ENCODE data around the gene DUOXA1. TPM values are rescaled to one million over a fixed set of nuclear protein-coding genes. Genes with fewer than 3 reads are reported as not detected.
A peak's percentile ranks its signal among the peaks of the same experiment; 100 is the strongest.
"Not testable (repeated sequence)": the region's sequence is repeated elsewhere in the genome, so short reads cannot be mapped to it uniquely, and the experiment has no call there.

Gene DUOXA1
- total and polyA plus RNA-seq, 5 donors: 0.72 to 2.1 (median 1.3) TPM

- 22% methylated on average over 64 of the region's 71 CpGs for WGBS
- no peaks in the 10 kb centered on the region for H3K27me3 ChIP-seq (ENCODE audit: control insufficient read depth, insufficient read depth)
- H3K4me1 ChIP-seq (ENCODE audit: control insufficient read depth, insufficient read depth, low read length): no peaks in the 10 kb centered on the region
- no peak for ATAC-seq
- DNase-seq: peak in 1 of 3 donors; percentile 47
- no peak overlapping the region for H3K4me3 ChIP-seq (ENCODE audit: low read length)
- H3K9me3 ChIP-seq (ENCODE audit: control insufficient read depth, low read length): no peaks in the 10 kb centered on the region
- intact Hi-C loops (cut with DNase I): loop anchor here in 2 of 4 donors (10.0 kb wide), 2 partner anchors 77 to 137 kb away; no protein-coding TSS in a partner anchor
- no peak overlapping the region for H3K27ac ChIP-seq (ENCODE audit: low read length)
These were observed 18.1 kb downstream of the DUOXA1 start for GRCh38 chr15:45111390-45112142.

DNA sequence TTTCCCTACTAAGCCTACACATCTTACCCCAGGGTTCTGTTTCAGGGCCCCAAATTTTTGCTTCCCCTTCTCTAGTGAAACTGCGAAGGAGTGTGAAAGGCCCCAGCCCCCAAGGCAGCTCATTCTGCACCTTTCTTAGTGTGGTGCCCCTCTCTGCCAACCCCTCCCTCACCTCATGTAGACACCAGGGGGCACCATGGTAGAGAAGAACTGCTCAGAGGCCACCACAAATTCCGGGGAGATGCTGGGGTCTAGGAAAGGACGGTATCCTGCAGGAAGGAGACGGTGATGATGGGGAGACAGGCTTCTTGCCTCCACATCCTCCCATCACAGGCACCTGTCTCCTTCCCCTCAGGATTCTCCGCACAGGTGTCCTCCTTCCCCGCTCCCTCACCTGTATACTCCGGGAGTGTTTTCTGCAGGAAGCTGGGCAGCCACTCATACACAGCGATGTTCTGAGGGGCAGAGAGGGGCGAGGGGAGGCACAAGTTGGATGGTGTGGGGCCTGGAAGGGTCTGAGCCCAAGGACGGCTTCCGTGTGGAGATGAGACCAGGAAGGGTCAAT lies 19.3 kb downstream of the DUOXA1 start:
- H3K9me3 ChIP-seq (ENCODE audit: control insufficient read depth, low read length): no peaks in the 10 kb centered on the region
- intact Hi-C loops (cut with DNase I): loop anchor here in 2 of 4 donors (10.0 kb wide), 2 partner anchors 76 to 136 kb away; no protein-coding TSS in a partner anchor
- no peak overlapping the region for H3K27ac ChIP-seq (ENCODE audit: low read length)
- H3K4me3 ChIP-seq (ENCODE audit: low read length): no peak overlapping the region
- H3K4me1 ChIP-seq (ENCODE audit: control insufficient read depth, insufficient read depth, low read length): no peaks in the 10 kb centered on the region
- ATAC-seq: no peak
- WGBS: 51% methylated on average over 11 of the region's 11 CpGs
- no peaks in the 10 kb centered on the region for H3K27me3 ChIP-seq (ENCODE audit: control insufficient read depth, insufficient read depth)
- DNase-seq: peak in 1 of 3 donors; percentile 6

DNA sequence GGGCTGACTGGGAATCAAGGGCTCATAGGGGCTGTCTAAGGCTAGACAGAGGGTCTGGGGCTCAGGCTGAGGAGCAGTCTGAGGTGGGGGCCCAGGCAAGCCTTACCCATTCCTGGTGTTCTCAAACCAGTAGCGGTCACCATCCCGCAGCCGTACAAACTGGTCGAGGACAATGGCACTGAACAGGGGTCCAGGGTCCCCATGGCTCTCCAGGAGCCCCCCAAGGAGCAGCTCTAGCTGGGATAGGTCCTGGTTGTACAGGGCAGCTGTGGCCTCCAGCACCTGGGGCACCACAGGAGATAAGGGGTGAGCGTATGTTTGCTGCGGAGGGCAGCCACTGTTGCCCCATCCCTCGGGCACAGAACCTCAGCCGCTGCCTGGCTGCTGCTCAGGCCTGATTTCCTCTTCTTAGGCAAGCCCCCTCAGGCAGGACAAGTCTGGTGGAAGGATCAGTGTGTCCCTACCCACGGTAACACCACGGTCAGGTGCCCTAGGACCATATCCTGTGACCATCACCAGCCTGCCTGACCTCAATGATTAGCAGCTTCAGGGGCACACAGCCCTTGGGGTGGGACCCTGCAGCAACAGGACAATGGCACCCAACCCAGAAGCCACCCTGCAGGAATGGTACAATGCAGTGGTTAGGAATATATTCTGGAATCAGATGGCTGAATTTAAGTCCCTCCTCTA lies 21.6 kb downstream of the DUOXA1 start:
- 92% methylated on average over 10 of the region's 10 CpGs for WGBS
- no peaks in the 10 kb centered on the region for H3K9me3 ChIP-seq (ENCODE audit: control insufficient read depth, low read length)
- H3K27ac ChIP-seq (ENCODE audit: low read length): no peak overlapping the region
- no peak overlapping the region for H3K4me3 ChIP-seq (ENCODE audit: low read length)
- ATAC-seq (no peak), DNase-seq (no peak)
- intact Hi-C loops (cut with DNase I): no loop called here
- H3K27me3 ChIP-seq (ENCODE audit: control insufficient read depth, insufficient read depth): no peaks in the 10 kb centered on the region
- H3K4me1 ChIP-seq (ENCODE audit: control insufficient read depth, insufficient read depth, low read length): no peaks in the 10 kb centered on the region

DNA sequence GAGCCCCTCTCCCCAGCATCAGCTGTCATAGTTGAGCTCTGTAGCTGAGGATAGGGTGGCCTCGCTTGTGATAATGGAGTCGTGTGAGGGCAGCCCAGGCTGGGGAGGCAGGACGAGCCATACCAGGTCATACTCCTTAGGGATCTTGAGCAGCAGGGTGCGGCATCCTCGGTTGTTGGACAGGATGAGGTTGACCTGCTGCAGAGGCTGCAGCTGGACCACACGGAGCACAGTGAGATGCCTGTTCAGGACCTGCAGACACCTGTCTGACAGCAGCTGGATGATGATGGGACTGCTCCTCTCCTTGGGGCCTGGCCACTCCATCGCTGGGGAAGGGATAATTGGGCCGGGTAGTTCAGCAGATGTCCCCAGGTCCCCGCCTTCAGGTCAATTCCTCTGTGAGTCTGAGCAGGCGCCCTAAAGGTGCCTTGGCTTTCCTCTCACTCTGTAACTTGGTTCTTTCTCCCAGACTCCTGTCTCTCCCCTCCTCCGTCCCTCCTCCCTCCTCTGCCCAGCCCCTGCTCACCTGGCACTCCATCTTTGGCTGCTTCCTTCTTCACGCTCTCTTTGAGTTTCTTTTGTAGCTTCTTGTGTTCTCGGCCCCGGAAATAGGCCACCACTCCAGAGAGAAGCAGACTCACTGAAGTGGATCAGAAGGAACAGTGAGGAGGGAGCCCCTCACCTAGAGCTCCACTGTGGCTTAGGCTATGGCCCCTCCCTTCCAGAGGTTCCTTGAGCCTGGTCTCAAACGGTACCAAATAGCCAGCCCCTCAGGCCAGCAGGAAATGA lies 23.5 kb downstream of the DUOXA1 start:
- H3K27me3 ChIP-seq (ENCODE audit: control insufficient read depth, insufficient read depth): no peaks in the 10 kb centered on the region
- ATAC-seq (no peak), DNase-seq (no peak)
- H3K27ac ChIP-seq (ENCODE audit: low read length): no peak overlapping the region
- intact Hi-C loops (cut with DNase I): no loop called here
- H3K4me3 ChIP-seq (ENCODE audit: low read length): no peak overlapping the region
- no peaks in the 10 kb centered on the region for H3K4me1 ChIP-seq (ENCODE audit: control insufficient read depth, insufficient read depth, low read length)
- H3K9me3 ChIP-seq (ENCODE audit: control insufficient read depth, low read length): no peaks in the 10 kb centered on the region
- WGBS: 74% methylated on average over 15 of the region's 15 CpGs

DNA sequence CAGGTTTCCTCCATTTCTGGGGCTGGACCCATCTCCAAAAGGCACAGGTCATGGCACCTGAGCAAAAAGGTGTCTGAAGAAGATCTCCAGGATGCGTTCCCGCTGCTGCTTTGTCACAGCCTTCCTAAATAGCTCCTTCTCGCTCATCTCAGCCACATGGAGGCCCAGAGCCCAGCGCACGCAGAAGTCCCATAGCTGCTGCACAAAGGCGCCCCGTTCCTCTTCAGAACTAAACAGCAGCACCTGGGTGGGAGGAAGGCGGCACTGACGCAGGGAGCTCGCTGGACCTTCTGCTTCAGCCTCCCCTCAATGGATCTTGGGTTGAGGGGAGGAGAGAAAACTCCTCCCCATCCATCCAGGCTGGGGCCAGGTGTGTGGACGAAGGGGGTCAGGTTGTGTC lies 24.1 kb downstream of the DUOXA1 start:
- no peak for ATAC-seq
- H3K4me3 ChIP-seq (ENCODE audit: low read length): no peak overlapping the region
- no peaks in the 10 kb centered on the region for H3K27me3 ChIP-seq (ENCODE audit: control insufficient read depth, insufficient read depth)
- DNase-seq: no peak
- 89% methylated on average over 11 of the region's 11 CpGs for WGBS
- H3K9me3 ChIP-seq (ENCODE audit: control insufficient read depth, low read length): no peaks in the 10 kb centered on the region
- no peak overlapping the region for H3K27ac ChIP-seq (ENCODE audit: low read length)
- intact Hi-C loops (cut with DNase I): no loop called here
- no peaks in the 10 kb centered on the region for H3K4me1 ChIP-seq (ENCODE audit: control insufficient read depth, insufficient read depth, low read length)

DNA sequence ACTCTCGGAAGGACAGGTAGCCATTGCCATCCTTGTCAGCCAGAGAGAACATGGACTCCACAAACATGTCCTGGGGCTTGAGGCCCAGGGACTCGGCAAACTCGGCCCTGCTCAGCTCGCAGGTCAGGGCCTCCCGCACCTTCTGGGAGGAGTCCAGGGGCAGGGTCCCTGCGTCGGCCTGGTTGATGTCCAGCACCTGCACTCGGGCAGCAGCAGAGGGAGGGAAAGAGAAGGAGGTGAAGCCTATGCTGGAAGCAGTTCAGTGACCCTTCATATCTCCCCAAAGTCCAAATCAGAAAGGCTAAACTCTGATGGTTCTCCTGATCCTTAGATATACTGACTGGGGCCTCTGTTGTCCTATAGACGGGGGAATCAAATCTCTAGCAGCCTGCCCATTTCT lies 25.5 kb downstream of the DUOXA1 start:
- WGBS: 84% methylated on average over 9 of the region's 9 CpGs
- intact Hi-C loops (cut with DNase I); DNase-seq; H3K9me3 ChIP-seq (ENCODE audit: control insufficient read depth, low read length); H3K4me3 ChIP-seq (ENCODE audit: low read length); H3K4me1 ChIP-seq (ENCODE audit: control insufficient read depth, insufficient read depth, low read length); H3K27ac ChIP-seq (ENCODE audit: low read length); ATAC-seq; H3K27me3 ChIP-seq (ENCODE audit: control insufficient read depth, insufficient read depth): not testable (repeated sequence)

DNA sequence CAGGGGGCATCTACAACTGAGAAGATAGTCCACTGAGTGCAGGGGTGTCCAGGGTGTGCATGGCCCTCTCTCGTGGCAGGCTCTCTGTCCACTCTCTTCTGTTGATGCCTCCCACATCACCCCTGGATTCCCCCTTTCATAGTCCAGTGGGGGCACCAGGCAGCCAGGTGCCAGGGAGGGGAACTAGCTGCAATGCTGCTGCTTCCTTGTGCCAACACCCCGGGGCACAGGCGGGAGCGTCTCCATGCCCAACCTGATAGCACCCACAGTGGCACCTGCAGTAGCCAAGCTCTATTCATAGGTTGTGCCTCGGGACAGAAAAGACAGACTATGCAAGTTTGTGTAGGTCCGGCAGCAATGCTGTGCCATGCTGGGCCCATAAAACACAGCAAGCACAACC lies 27.5 kb downstream of the DUOXA1 start:
- no peaks in the 10 kb centered on the region for H3K9me3 ChIP-seq (ENCODE audit: control insufficient read depth, low read length)
- 91% methylated on average over 6 of the region's 6 CpGs for WGBS
- ATAC-seq (no peak), DNase-seq (no peak)
- H3K27ac ChIP-seq (ENCODE audit: low read length): no peak overlapping the region
- no peaks in the 10 kb centered on the region for H3K27me3 ChIP-seq (ENCODE audit: control insufficient read depth, insufficient read depth)
- H3K4me3 ChIP-seq (ENCODE audit: low read length): no peak overlapping the region
- intact Hi-C loops (cut with DNase I): no loop called here
- H3K4me1 ChIP-seq (ENCODE audit: control insufficient read depth, insufficient read depth, low read length): no peaks in the 10 kb centered on the region

DNA sequence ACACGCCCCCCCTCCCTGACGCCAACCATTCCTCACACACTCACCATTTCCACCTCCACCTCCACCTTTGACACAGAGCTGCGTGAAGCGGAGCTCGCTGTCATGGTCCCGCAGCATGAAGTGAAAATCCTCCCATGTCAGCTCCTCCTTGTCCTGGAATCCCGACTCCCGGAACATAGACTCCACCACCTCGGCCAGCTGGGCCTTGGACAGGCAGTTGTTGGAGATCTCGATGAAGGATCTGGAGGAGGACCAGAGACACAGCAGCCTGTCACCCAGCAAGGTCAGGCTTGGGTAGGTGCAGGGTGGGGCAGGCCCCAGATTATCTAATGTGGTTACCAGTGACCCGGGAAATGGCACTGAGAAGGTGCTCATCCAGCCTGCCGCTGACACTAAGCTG lies 27.9 kb downstream of the DUOXA1 start:
- Histone ChIP-seq H3K27me3 (ENCODE audit: control insufficient read depth, insufficient read depth) (no peaks in the 10 kb centered on the region), H3K9me3 (ENCODE audit: control insufficient read depth, low read length) (no peaks in the 10 kb centered on the region), H3K4me3 (ENCODE audit: low read length) (no peak overlapping the region), H3K27ac (ENCODE audit: low read length) (no peak overlapping the region), H3K4me1 (ENCODE audit: control insufficient read depth, insufficient read depth, low read length) (no peaks in the 10 kb centered on the region)
- ATAC-seq (no peak), DNase-seq (no peak)
- 88% methylated on average over 12 of the region's 12 CpGs for WGBS
- intact Hi-C loops (cut with DNase I): no loop called here

DNA sequence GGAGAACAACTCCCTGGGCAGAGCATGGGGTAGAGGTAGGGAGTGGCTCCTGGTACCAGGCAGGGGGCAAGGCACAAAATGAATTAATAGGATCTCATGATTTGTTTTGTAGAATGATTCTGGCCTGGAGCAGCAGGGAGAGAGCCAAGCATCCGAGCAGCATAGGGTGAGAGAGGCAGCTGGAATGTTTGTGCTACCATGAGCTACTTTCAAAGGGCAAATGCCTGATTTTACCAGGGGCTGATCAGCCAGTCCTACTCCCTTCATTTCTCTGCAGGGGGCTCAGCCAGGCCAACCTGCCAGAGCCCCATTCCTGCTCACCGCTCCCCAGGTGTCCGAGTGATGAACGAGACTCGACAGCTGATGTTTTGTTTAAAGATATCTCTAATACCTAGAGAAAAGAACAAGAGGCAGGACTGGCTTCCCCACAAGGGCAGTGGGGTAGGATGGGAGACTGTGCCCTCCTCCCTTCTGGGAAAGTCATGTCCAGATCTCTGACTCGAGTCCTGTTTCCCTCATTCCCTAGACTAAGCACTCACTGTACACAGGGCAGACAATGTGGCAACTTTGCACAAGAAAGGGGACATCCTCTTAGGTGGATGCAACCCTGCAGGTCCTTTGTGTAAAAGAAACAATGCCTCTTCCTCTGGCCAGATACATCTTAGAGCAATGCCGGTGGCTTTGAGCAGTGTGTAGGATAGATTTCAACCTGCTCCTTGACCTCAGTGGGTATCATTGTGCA lies 28.6 kb downstream of the DUOXA1 start:
- intact Hi-C loops (cut with DNase I): no loop called here
- ATAC-seq (no peak), DNase-seq (no peak)
- 58% methylated on average over 7 of the region's 7 CpGs for WGBS
- Histone ChIP-seq H3K4me3 (ENCODE audit: low read length) (no peak overlapping the region), H3K27ac (ENCODE audit: low read length) (no peak overlapping the region), H3K4me1 (ENCODE audit: control insufficient read depth, insufficient read depth, low read length) (no peaks in the 10 kb centered on the region), H3K9me3 (ENCODE audit: control insufficient read depth, low read length) (no peaks in the 10 kb centered on the region), H3K27me3 (ENCODE audit: control insufficient read depth, insufficient read depth) (no peaks in the 10 kb centered on the region)

DNA sequence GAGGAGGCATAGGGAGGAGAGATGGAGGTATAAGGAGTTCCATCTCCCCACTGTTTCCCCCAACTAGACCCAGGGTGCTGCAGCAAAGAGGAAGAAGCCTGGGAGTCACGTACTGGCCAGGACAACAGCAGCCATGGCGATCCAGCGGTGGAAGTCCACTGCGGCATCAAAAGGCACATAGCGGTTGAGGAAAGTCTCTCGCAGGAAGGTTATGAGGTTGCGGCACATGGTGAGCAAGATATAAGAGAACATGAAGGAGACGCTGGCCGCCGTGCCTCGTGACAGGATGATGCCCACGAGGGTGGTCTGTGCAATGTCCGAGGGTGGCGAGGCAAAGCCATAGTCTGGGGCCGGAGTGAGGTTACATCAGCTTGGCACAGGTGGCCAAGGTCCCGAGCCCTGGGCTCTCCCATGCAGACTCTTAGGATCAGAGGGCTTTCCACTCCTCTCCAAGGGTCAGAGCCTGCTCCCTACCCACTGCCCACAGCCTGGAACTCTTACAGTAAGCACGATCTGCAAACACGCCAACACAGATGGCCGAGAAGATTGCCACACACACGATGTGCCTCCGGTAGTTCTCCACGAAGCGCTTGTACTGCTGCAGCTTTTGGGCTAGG lies 30.0 kb downstream of the DUOXA1 start:
- H3K4me1 ChIP-seq (ENCODE audit: control insufficient read depth, insufficient read depth, low read length): no peaks in the 10 kb centered on the region
- 87% methylated on average over 23 of the region's 23 CpGs for WGBS
- no peak overlapping the region for H3K27ac ChIP-seq (ENCODE audit: low read length)
- no peaks in the 10 kb centered on the region for H3K27me3 ChIP-seq (ENCODE audit: control insufficient read depth, insufficient read depth)
- H3K9me3 ChIP-seq (ENCODE audit: control insufficient read depth, low read length): no peaks in the 10 kb centered on the region
- ATAC-seq (no peak), DNase-seq (no peak)
- intact Hi-C loops (cut with DNase I): no loop called here
- no peak overlapping the region for H3K4me3 ChIP-seq (ENCODE audit: low read length)
